HL-60 (cell line): ENCODE measurements around the gene MMP21.

Experiments
- DNase-seq, 2 experiments: peaks; one replicate each; pipeline ENCODE4 v3.0.0-alpha.2; 2010 to 2020; ENCODE audit warnings: low read depth in 1 of 2, low spot score in 1 of 2
- H3K27ac ChIP-seq: fragments of 250-450 bp; sonication (Bioruptor Pico); replicated peaks from 2 replicates; pipeline ENCODE4 v1.5.1; 2020; ENCODE audit warnings: mild to moderate bottlenecking, moderate library complexity
- H3K27me3 ChIP-seq: fragments of 250-450 bp; sonication (Bioruptor Pico); 2 replicates; pipeline ENCODE4 v1.5.1; 2021; ENCODE audit warnings: mild to moderate bottlenecking, moderate library complexity; ENCODE audit not compliant: insufficient read depth, poor library complexity, severe bottlenecking
- H3K4me3 ChIP-seq: replicated peaks from 2 replicates; pipeline ENCODE4 v1.5.1; 2011; ENCODE audit warnings: mild to moderate bottlenecking, control low read depth, low read length; ENCODE audit not compliant: insufficient read depth
- GABPA ChIP-seq: IDR thresholded peaks from 2 replicates; pipeline ENCODE4 v1.6.1; 2012; ENCODE audit warnings: low read depth
- POLR2AphosphoS5 ChIP-seq: IDR thresholded peaks from 2 replicates; pipeline ENCODE4 v1.6.1; 2012; ENCODE audit warnings: low read depth
- SPI1 ChIP-seq: IDR thresholded peaks from 2 replicates; pipeline ENCODE4 v1.6.1; 2012; ENCODE audit warnings: low read depth, mild to moderate bottlenecking, borderline replicate concordance
- TF ChIP-seq, protein P1 (sequence below): IDR thresholded peaks from 2 replicates; pipeline ENCODE4 v1.6.1; 2012; ENCODE audit warnings: low read depth; ENCODE audit not compliant: insufficient replicate concordance
- TF ChIP-seq, protein P2 (sequence below): IDR thresholded peaks from one replicate; pipeline ENCODE4 v1.5.1; 2011; ENCODE audit warnings: low read length, control low read depth, inconsistent platforms; ENCODE audit not compliant: insufficient read depth

The MMP21 gene

GRCh38 chr10:125772112-125772863 is 3.3 kb downstream of the MMP21 start:
- H3K27ac ChIP-seq: no peak overlapping the region
- no peak for DNase-seq
- TF ChIP-seq GABPA (no peak), POLR2AphosphoS5 (no peak), SPI1 (no peak)
- TF ChIP-seq, protein P1, sequence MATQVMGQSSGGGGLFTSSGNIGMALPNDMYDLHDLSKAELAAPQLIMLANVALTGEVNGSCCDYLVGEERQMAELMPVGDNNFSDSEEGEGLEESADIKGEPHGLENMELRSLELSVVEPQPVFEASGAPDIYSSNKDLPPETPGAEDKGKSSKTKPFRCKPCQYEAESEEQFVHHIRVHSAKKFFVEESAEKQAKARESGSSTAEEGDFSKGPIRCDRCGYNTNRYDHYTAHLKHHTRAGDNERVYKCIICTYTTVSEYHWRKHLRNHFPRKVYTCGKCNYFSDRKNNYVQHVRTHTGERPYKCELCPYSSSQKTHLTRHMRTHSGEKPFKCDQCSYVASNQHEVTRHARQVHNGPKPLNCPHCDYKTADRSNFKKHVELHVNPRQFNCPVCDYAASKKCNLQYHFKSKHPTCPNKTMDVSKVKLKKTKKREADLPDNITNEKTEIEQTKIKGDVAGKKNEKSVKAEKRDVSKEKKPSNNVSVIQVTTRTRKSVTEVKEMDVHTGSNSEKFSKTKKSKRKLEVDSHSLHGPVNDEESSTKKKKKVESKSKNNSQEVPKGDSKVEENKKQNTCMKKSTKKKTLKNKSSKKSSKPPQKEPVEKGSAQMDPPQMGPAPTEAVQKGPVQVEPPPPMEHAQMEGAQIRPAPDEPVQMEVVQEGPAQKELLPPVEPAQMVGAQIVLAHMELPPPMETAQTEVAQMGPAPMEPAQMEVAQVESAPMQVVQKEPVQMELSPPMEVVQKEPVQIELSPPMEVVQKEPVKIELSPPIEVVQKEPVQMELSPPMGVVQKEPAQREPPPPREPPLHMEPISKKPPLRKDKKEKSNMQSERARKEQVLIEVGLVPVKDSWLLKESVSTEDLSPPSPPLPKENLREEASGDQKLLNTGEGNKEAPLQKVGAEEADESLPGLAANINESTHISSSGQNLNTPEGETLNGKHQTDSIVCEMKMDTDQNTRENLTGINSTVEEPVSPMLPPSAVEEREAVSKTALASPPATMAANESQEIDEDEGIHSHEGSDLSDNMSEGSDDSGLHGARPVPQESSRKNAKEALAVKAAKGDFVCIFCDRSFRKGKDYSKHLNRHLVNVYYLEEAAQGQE: no peak
- TF ChIP-seq, protein P2, sequence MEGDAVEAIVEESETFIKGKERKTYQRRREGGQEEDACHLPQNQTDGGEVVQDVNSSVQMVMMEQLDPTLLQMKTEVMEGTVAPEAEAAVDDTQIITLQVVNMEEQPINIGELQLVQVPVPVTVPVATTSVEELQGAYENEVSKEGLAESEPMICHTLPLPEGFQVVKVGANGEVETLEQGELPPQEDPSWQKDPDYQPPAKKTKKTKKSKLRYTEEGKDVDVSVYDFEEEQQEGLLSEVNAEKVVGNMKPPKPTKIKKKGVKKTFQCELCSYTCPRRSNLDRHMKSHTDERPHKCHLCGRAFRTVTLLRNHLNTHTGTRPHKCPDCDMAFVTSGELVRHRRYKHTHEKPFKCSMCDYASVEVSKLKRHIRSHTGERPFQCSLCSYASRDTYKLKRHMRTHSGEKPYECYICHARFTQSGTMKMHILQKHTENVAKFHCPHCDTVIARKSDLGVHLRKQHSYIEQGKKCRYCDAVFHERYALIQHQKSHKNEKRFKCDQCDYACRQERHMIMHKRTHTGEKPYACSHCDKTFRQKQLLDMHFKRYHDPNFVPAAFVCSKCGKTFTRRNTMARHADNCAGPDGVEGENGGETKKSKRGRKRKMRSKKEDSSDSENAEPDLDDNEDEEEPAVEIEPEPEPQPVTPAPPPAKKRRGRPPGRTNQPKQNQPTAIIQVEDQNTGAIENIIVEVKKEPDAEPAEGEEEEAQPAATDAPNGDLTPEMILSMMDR: no peak
- no peak overlapping the region for H3K4me3 ChIP-seq
- H3K27me3 ChIP-seq: no peaks in the 10 kb centered on the region

DNA sequence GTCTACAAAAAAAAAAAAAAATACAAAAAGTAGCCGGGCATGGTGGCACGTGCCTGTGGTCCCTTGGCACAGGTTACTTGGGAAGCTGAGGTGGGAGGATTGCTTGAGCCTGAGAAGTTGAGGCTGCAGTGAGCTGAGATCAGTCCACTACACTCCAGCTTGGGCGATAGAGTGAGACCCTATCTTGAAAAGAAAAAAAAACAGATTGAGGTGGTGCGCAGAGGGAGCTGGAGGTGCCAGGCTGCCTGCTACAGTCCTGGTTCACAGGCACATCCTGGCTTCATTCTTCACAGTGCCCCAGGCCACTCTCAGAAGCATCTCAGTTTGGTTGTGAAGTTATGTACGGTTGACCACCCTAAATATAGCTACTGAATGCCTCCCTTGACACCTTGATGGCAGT is 4.8 kb downstream of the MMP21 start:
- Histone ChIP-seq H3K27ac (no peak overlapping the region), H3K27me3 (no peaks in the 10 kb centered on the region), H3K4me3 (no peak overlapping the region)
- no peak for TF ChIP-seq SPI1
- TF ChIP-seq, protein P1: no peak
- TF ChIP-seq GABPA: no peak
- no peak for TF ChIP-seq POLR2AphosphoS5
- TF ChIP-seq, protein P2: no peak
- DNase-seq: no peak

GRCh38 chr10:125769175-125769574 is 6.4 kb downstream of the MMP21 start:
- TF ChIP-seq SPI1 (no peak), GABPA (no peak)
- TF ChIP-seq, protein P2: no peak

GRCh38 chr10:125768219-125768855 is 7.3 kb downstream of the MMP21 start:
- H3K4me3 ChIP-seq: no peak overlapping the region
- TF ChIP-seq SPI1: no peak
- TF ChIP-seq, protein P2: no peak
- TF ChIP-seq, protein P1: no peak
- no peak for TF ChIP-seq GABPA
- no peak for TF ChIP-seq POLR2AphosphoS5
- H3K27me3 ChIP-seq: no peaks in the 10 kb centered on the region
- H3K27ac ChIP-seq: no peak overlapping the region
- DNase-seq: peak in 1 of 2 experiments; percentile 4

More at GRCh38 chr10:125769175-125769574, 6.4 kb downstream of the MMP21 start:
- DNase-seq: no peak
- no peak overlapping the region for H3K27ac ChIP-seq
- no peaks in the 10 kb centered on the region for H3K27me3 ChIP-seq
- H3K4me3 ChIP-seq: no peak overlapping the region
